Ishikawa (cell line): ENCODE data around the gene CAB39.
A peak's percentile ranks its signal among the peaks of the same experiment; 100 is the strongest.

Experiments
- CEBPB ChIP-seq: IDR thresholded peaks from 2 replicates; pipeline ENCODE4 v1.6.1; 2012
- CREB1 ChIP-seq: IDR thresholded peaks from 2 replicates; pipeline ENCODE4 v1.6.1; 2012; ENCODE audit warnings: low read depth
- EGR1 ChIP-seq: IDR thresholded peaks from 2 replicates; pipeline ENCODE4 v1.6.1; 2012
- EP300 ChIP-seq: IDR thresholded peaks from 2 replicates; pipeline ENCODE4 v1.6.1; 2012; ENCODE audit warnings: borderline replicate concordance
- FOXM1 ChIP-seq: IDR thresholded peaks from 2 replicates; pipeline ENCODE4 v1.6.1; 2012; ENCODE audit warnings: low read depth, borderline replicate concordance
- NFIC ChIP-seq: IDR thresholded peaks from 2 replicates; pipeline ENCODE4 v1.6.1; 2012
- RAD21 ChIP-seq: IDR thresholded peaks from 2 replicates; pipeline ENCODE4 v1.6.1; 2012; ENCODE audit warnings: low read depth
- REST ChIP-seq: IDR thresholded peaks from 2 replicates; pipeline ENCODE4 v1.6.1; 2012; ENCODE audit warnings: low read depth, mild to moderate bottlenecking
- TAF1 ChIP-seq: IDR thresholded peaks from 2 replicates; pipeline ENCODE4 v1.6.1; 2012; ENCODE audit warnings: low read depth, mild to moderate bottlenecking
- TCF12 ChIP-seq: IDR thresholded peaks from 2 replicates; pipeline ENCODE4 v1.6.1; 2012; ENCODE audit warnings: low read depth
- TEAD4 ChIP-seq: IDR thresholded peaks from 2 replicates; pipeline ENCODE4 v1.6.1; 2012
- USF1 ChIP-seq: IDR thresholded peaks from 2 replicates; pipeline ENCODE4 v1.6.1; 2012
- YY1 ChIP-seq: IDR thresholded peaks from 2 replicates; pipeline ENCODE4 v1.6.1; 2012; ENCODE audit warnings: low read depth
- ZBTB7A ChIP-seq: IDR thresholded peaks from 2 replicates; pipeline ENCODE4 v1.6.1; 2012; ENCODE audit warnings: low read depth
- TF ChIP-seq, protein P1 (sequence below): IDR thresholded peaks from 2 replicates; pipeline ENCODE4 v1.6.1; 2012

The CAB39 gene

DNA sequence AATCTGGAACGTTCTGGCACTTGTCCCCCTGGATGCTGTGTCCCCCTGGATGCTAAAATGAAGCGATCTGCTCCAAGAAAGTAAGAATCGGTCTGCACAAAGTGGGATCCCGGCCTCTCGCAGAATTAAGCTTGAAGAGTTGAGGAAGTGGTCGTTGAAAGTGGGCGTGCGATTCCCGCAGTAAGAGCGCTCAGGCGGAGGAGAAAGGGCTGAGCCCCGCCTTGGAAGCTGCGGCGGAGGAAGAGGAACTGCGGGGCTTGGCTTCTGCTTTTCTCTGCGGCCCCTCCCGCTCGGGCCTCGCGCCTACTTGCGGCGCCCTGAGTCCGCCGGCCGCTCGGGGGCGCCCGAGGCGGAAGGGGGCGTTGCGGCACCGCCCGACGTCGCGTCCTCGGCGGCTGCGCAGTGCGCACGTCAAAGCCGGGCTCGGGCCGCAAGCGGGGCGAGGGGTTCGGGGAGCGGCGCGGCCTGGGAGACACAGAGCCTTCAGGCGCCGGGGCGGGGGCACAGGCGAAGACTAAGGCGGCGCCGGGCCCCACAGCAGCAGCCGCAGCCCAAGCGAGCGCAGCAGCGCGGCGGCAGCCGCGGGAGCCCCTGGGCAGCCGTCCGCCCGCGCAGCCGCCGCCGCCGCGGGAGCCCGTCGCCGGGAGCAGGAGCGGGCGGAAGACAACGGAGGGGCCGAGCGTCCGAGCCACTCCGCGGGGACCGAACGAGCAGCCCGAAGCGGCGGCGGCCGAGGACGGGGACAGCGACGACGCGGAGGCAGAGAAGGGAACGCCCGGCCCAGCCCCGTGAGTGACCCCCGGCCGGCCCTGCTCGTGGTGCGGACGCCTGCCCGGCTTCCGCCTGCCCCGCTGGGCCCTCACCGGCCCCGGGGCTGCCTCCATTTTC, at the start of gene CAB39:
Gene CAB39, plus strand, starts transcription at position 400 of the 888 bp plus-strand sequence. CDS start 47,160 bp downstream, outside the sequence.
- TF ChIP-seq RAD21 (peak; percentile 28; the same call in 1 of the 2 replicates), TCF12 (peak; percentile 56; the same call in 1 of the 2 replicates), EP300 (no peak), CREB1 (no peak), YY1 (no peak), REST (0 out of 2 replicates have a peak, but pooled peaks have one; percentile 17), EGR1 (no peak; the same call in 1 of the 2 replicates), TAF1 (peak; percentile 81; the same call in 1 of the 2 replicates), FOXM1 (0 out of 2 replicates have a peak, but pooled peaks have one; percentile 17), USF1 (peak; percentile 29; the same call in 1 of the 2 replicates), NFIC (peak; percentile 19; the same call in 1 of the 2 replicates), TEAD4 (peak; percentile 5; the same call in 1 of the 2 replicates), CEBPB (no peak)

GRCh38 chr2:230664128-230664527, 48.5 kb upstream of the CAB39 start:
- TF ChIP-seq EP300: no peak
- TF ChIP-seq CREB1: no peak
- TF ChIP-seq ZBTB7A: no peak
- no peak for TF ChIP-seq TEAD4
- no peak for TF ChIP-seq FOXM1
- TF ChIP-seq USF1: no peak
- no peak for TF ChIP-seq REST
- no peak for TF ChIP-seq RAD21

- TF ChIP-seq FOXM1 (no peak), RAD21 (no peak), USF1 (no peak), EGR1 (no peak), TCF12 (no peak), CREB1 (no peak), CEBPB (no peak), REST (no peak), ZBTB7A (no peak), TEAD4 (no peak), NFIC (no peak)
- TF ChIP-seq, protein P1, sequence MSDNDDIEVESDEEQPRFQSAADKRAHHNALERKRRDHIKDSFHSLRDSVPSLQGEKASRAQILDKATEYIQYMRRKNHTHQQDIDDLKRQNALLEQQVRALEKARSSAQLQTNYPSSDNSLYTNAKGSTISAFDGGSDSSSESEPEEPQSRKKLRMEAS: no peak
Observed at GRCh38 chr2:230664844-230665243, 47.8 kb upstream of the CAB39 start.

- TF ChIP-seq ZBTB7A: no peak
- TF ChIP-seq, protein P1: no peak
- no peak for TF ChIP-seq REST
- TF ChIP-seq EGR1: no peak
- no peak for TF ChIP-seq CREB1
- TF ChIP-seq CEBPB: no peak
- no peak for TF ChIP-seq YY1
- TF ChIP-seq TAF1: no peak
- TF ChIP-seq USF1: no peak
- TF ChIP-seq TCF12: no peak
- no peak for TF ChIP-seq TEAD4
- TF ChIP-seq FOXM1: no peak
- no peak for TF ChIP-seq RAD21
- no peak for TF ChIP-seq NFIC
- TF ChIP-seq EP300: no peak
Observed at GRCh38 chr2:230665263-230665691, 47.4 kb upstream of the CAB39 start.
